ENCODE measurements around the gene SGK2. TPM values are rescaled to one million over a fixed set of nuclear protein-coding genes. Genes with fewer than 3 reads are reported as not detected.
A peak's percentile ranks its signal among the peaks of the same experiment; 100 is the strongest.

SGK2 gene
- total RNA-seq: 10 to 100 TPM; 80.2 to 82.3 TPM

- Histone ChIP-seq H3K9me3 (no peaks in the 10 kb centered on the region), H3K36me3 (no peaks in the 10 kb centered on the region), H3K27me3 (no peaks in the 10 kb centered on the region), H3K27ac (peak within 1 kb of the TSS; percentile 93), H3K4me3 (peak within 1 kb of the TSS; percentile 22), H3K9ac (ENCODE audit: low read depth in 2 of 2, low read length in 2 of 2) (peak within 1 kb of the TSS; percentile 75 to 87), H3K4me1 (no peaks in the 10 kb centered on the region)
- intact Hi-C loops (cut with DNase I): no loop called here
- peak; percentile 91 for DNase-seq
- TF ChIP-seq CTCF (IDR thresholded peaks at IDR 0.05): no peak
Observed at GRCh38 chr20:43558412-43559146, at the start of gene SGK2. Gene SGK2, plus strand, starts transcription at chr20:43559027. Its CDS starts 7,469 bp downstream, at chr20:43566496.

DNA sequence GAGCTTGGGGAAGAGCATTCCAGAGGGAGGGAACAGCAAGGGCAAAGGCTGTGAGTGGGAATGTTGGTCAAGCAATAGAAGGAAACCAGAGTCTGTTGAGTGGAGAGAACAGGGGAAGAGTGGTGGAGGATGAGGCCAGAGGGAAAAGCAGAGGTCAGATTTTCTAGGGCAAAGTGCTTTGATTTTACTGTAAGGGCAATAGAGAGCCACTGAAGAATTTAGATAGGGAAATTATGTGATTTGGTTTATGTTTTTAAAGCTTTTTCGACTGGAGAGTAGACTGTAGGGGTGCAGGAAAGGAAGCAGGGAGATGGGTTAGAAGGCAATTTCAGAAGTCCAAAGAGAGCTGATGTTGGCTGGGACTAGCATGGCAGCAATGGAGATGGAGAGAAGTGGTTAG, 46.9 kb upstream of the SGK2 start:
- no peak for TF ChIP-seq CTCF (IDR thresholded peaks at IDR 0.05)
- intact Hi-C loops (cut with DNase I): no loop called here

GRCh38 chr20:43513372-43513930, 45.4 kb upstream of the SGK2 start:
- DNase-seq: no peak

More for the DNA sequence above, 46.9 kb upstream of the SGK2 start:
- no peak for DNase-seq
- Histone ChIP-seq H3K36me3 (no peaks in the 10 kb centered on the region), H3K27ac (no peak overlapping the region), H3K9me3 (no peaks in the 10 kb centered on the region), H3K9ac (ENCODE audit: low read depth in 2 of 2, low read length in 2 of 2) (no peak overlapping the region), H3K4me3 (no peak overlapping the region), H3K27me3 (peaks cover 11% of the 10 kb centered on the region), H3K4me1 (no peaks in the 10 kb centered on the region)

GRCh38 chr20:43513931-43514647, 44.7 kb upstream of the SGK2 start:
- TF ChIP-seq CTCF (IDR thresholded peaks at IDR 0.05): no peak
- intact Hi-C loops (cut with DNase I): no loop called here
- Histone ChIP-seq H3K4me3 (peak overlapping the region; percentile 51), H3K9me3 (no peaks in the 10 kb centered on the region), H3K9ac (ENCODE audit: low read depth in 2 of 2, low read length in 2 of 2) (peak overlapping the region; percentile 46 to 79), H3K36me3 (no peaks in the 10 kb centered on the region), H3K27ac (peak overlapping the region; percentile 47), H3K27me3 (no peaks in the 10 kb centered on the region), H3K4me1 (no peaks in the 10 kb centered on the region)
- peak; percentile 97 for DNase-seq

More at GRCh38 chr20:43513372-43513930, 45.4 kb upstream of the SGK2 start:
- intact Hi-C loops (cut with DNase I): no loop called here
- peak overlapping the region; percentile 47 for H3K27ac ChIP-seq
- no peaks in the 10 kb centered on the region for H3K36me3 ChIP-seq
- no peak for TF ChIP-seq CTCF (IDR thresholded peaks at IDR 0.05)
- no peaks in the 10 kb centered on the region for H3K27me3 ChIP-seq
- H3K9ac ChIP-seq (ENCODE audit: low read depth in 2 of 2, low read length in 2 of 2): peak overlapping the region in 1 of 2 donors; percentile 79
- H3K9me3 ChIP-seq: no peaks in the 10 kb centered on the region
- H3K4me1 ChIP-seq: no peaks in the 10 kb centered on the region
- H3K4me3 ChIP-seq: peak overlapping the region; percentile 51

DNA sequence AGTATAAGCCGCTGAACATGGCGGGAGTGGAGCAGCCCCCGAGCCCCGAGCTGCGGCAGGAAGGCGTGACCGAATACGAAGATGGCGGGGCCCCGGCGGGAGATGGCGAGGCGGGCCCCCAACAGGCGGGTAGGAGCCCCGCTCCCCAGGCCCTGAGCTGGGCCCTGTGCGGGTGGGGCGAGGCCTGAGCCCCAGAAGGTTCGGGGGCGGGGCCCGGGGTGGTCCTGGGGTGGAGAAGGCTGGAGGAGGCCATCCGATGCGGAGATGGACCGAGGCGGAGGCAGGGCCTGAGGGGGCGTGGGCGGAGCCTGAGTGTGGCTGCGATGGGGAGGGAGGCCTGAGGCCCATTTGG, 44.2 kb upstream of the SGK2 start:
- Histone ChIP-seq H3K4me1 (no peaks in the 10 kb centered on the region), H3K36me3 (no peaks in the 10 kb centered on the region), H3K27me3 (no peaks in the 10 kb centered on the region), H3K27ac (peak overlapping the region; percentile 32), H3K4me3 (peak overlapping the region; percentile 51), H3K9me3 (no peaks in the 10 kb centered on the region), H3K9ac (ENCODE audit: low read depth in 2 of 2, low read length in 2 of 2) (peak overlapping the region; percentile 3 to 46)
- peak; percentile 44 for DNase-seq
- no peak for TF ChIP-seq CTCF (IDR thresholded peaks at IDR 0.05)
- intact Hi-C loops (cut with DNase I): no loop called here
